HFFc6 (cell line): ENCODE measurements around the gene TSPAN2. TPM values are rescaled to one million over a fixed set of nuclear protein-coding genes. Genes with fewer than 3 reads are reported as not detected.

Experiments used
- DNase-seq: peaks from one replicate; pipeline ENCODE4 v3.0.0-alpha.2; 2018
- H3K27ac Mint-ChIP-seq: 2 replicates; pipeline ENCODE4 v1.8.0; 2020; ENCODE audit warnings: mild to moderate bottlenecking, mixed read lengths
- H3K27me3 Mint-ChIP-seq: 2 replicates; pipeline ENCODE4 v1.8.0; 2021; ENCODE audit warnings: mild to moderate bottlenecking, moderate library complexity, mixed read lengths; ENCODE audit not compliant: insufficient read depth
- H3K36me3 Mint-ChIP-seq: 2 replicates; pipeline ENCODE4 v1.8.0; 2021; ENCODE audit warnings: low read depth, mixed read lengths
- H3K4me1 Mint-ChIP-seq: 2 replicates; pipeline ENCODE4 v1.8.0; 2020; ENCODE audit warnings: low read depth, mixed read lengths
- H3K4me3 Mint-ChIP-seq: 2 replicates; pipeline ENCODE4 v1.8.0; 2020; ENCODE audit warnings: mild to moderate bottlenecking, moderate library complexity, mixed read lengths
- H3K9me3 Mint-ChIP-seq: 2 replicates; pipeline ENCODE4 v1.8.0; 2020; ENCODE audit warnings: mild to moderate bottlenecking, mixed read lengths
- CTCF ChIP-seq: fragments of 200-600 bp; sonication (generic); IDR thresholded peaks from 2 replicates; pipeline ENCODE4 v1.5.0; 2021; ENCODE audit warnings: antibody characterized with exemption, mild to moderate bottlenecking
- total RNA-seq, 6 experiments: library from RNA; stranded (reverse); fragmentation: NEBNext Ultra II Directional; extraction: Animal tissue kit (Norgen Biotek cat#: 25700); gene quantifications; 2 replicates in 1 of 6; 3 replicates in 5 of 6; pipeline ENCODE4 v1.2.3, GENCODE V29; 2021

Gene TSPAN2
- total RNA-seq, 6 experiments from 2014 or later, result 4.2 to 6.9 (median 5.1) TPM

GRCh38 chr1:115057661-115058254, 31.5 kb downstream of the TSPAN2 start:
- no peaks in the 10 kb centered on the region for H3K27me3 Mint-ChIP-seq
- H3K9me3 Mint-ChIP-seq, result no peaks in the 10 kb centered on the region
- DNase-seq, result no peak
- no peaks in the 10 kb centered on the region for H3K36me3 Mint-ChIP-seq
- H3K4me3 Mint-ChIP-seq, result no peak overlapping the region
- no peak overlapping the region for H3K27ac Mint-ChIP-seq
- TF ChIP-seq CTCF, result no peak
- H3K4me1 Mint-ChIP-seq, result peaks cover 8% of the 10 kb centered on the region

GRCh38 chr1:115056395-115056798, 32.9 kb downstream of the TSPAN2 start:
- Mint-ChIP-seq H3K4me3 (no peak overlapping the region), H3K27me3 (no peaks in the 10 kb centered on the region), H3K4me1 (no peaks in the 10 kb centered on the region), H3K36me3 (no peaks in the 10 kb centered on the region), H3K9me3 (no peaks in the 10 kb centered on the region), H3K27ac (no peak overlapping the region)
- DNase-seq, result peak; percentile 65
- no peak for TF ChIP-seq CTCF

- Mint-ChIP-seq H3K36me3 (no peaks in the 10 kb centered on the region), H3K4me1 (no peaks in the 10 kb centered on the region; the same call in 1 of the 2 replicates), H3K9me3 (no peaks in the 10 kb centered on the region), H3K4me3 (no peak overlapping the region), H3K27me3 (no peaks in the 10 kb centered on the region; the same call in 1 of the 2 replicates), H3K27ac (no peak overlapping the region)
- DNase-seq, result peak; percentile 39
- peak; percentile 93 for TF ChIP-seq CTCF
These were observed 36.7 kb downstream of the TSPAN2 start for GRCh38 chr1:115052454-115053083.

- no peaks in the 10 kb centered on the region for H3K9me3 Mint-ChIP-seq
- H3K27me3 Mint-ChIP-seq, result no peaks in the 10 kb centered on the region; the same call in 1 of the 2 replicates
- no peak for TF ChIP-seq CTCF
- no peak overlapping the region for H3K27ac Mint-ChIP-seq
- H3K4me3 Mint-ChIP-seq, result no peak overlapping the region
- peaks cover 6% of the 10 kb centered on the region for H3K4me1 Mint-ChIP-seq
- H3K36me3 Mint-ChIP-seq, result no peaks in the 10 kb centered on the region; the same call in 1 of the 2 replicates
- no peak for DNase-seq
These were observed 37.5 kb downstream of the TSPAN2 start for GRCh38 chr1:115051850-115052249.

- H3K27me3 Mint-ChIP-seq, result peaks cover 3% of the 10 kb centered on the region
- no peak overlapping the region for H3K27ac Mint-ChIP-seq
- TF ChIP-seq CTCF, result no peak
- peaks cover 8% of the 10 kb centered on the region for H3K4me1 Mint-ChIP-seq
- H3K36me3 Mint-ChIP-seq, result no peaks in the 10 kb centered on the region; the same call in 1 of the 2 replicates
- no peak for DNase-seq
- no peaks in the 10 kb centered on the region for H3K9me3 Mint-ChIP-seq
- H3K4me3 Mint-ChIP-seq, result no peak overlapping the region
These were observed 42.6 kb downstream of the TSPAN2 start for GRCh38 chr1:115046751-115047150.
